Stimulated activated CD8-positive, alpha-beta memory T cell treated with anti-CD3 and anti-CD28 coated beads, Interleukin-7, amount 100 ng/mL, for 24 hours (primary cell): Measurements from ENCODE around the gene PIK3CG.
"Not testable (repeated sequence)": the region's sequence is repeated elsewhere in the genome, so short reads cannot be mapped to it uniquely, and the experiment has no call there.

ENCODE experiments used
- DNase-seq: peaks from one replicate; pipeline ENCODE4 v3.0.0-alpha.2; 2020; ENCODE audit warnings: low read depth

Gene PIK3CG

GRCh38 chr7:106938803-106939202 lies 73.7 kb downstream of the PIK3CG start:
- DNase-seq, result no peak

DNA sequence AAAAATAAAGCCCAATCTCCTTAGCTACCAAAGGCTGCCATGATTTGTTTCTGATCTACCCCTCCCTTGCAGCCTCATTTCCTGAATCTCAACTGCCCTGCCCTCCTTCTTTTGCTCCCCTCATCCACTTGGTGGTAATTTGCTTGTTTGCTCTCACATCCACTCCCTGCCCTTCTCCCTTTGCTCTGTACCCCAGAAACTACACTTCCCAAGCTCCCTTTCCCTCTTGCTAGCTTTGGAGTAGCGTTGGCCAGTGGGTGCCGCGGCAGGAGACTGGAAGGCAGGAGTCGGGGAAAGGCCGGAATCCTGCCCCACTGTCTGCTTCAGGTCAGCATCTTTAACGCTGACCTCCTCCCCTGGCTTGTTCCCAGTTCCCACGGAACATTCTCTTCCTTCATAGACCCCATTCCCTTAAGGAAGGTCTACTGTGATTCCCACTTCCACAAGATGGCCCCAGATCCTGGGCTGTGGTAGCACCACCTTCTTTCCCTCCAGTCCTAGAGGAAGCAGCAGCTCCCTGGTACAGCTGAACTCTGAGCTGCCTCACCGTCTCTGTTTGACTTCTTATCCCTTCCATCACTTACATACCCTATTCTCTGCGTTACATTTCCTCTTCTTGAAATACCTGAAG lies 79.1 kb downstream of the PIK3CG start:
- DNase-seq, result no peak

DNA sequence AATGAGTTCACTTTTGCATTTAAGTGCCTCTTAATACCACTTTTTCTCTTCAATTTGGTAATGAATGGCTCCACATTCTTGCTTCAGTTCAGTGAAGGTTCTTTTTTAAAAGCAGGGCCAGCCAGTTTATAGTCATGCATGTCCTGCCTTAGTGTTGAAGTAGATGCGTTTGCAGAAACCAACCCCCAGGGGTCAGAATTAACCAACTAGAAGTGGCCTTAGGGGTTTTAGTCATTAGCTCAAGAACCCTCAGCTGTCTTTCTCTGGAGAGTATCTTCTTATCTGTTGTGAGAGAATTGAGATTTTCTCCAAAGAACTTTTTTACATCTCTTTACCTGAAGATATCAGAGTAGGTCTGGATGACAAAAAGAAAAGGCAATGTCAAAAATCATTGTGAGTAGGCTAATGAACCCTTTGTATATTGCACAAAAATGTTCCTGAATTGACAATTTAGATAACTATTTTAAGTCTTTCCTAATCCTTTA lies 82.2 kb downstream of the PIK3CG start:
- no peak for DNase-seq

- DNase-seq, result no peak
Measured at GRCh38 chr7:106952001-106952657, 87.0 kb downstream of the PIK3CG start.

GRCh38 chr7:106952658-106953231 lies 87.7 kb downstream of the PIK3CG start:
- DNase-seq, result no peak

GRCh38 chr7:106954840-106955239 lies 89.8 kb downstream of the PIK3CG start:
- no peak for DNase-seq

- not testable (repeated sequence) for DNase-seq
Measured at GRCh38 chr7:106955857-106956256, 90.8 kb downstream of the PIK3CG start.
